ENCODE results near the gene ATP5IF1. TPM values are rescaled to one million over a fixed set of nuclear protein-coding genes. Genes with fewer than 3 reads are reported as not detected.

Gene ATP5IF1
- total and polyA plus RNA-seq, 2 of the 8 experiments (the other 6 are each of a cell fraction or from before 2014, with no cell fraction given), result 198 to 242 TPM

- no peak overlapping the region for H4K8ac ChIP-seq (ENCODE audit: extremely low read depth, insufficient read depth, low read length)
- no peak overlapping the region for H3K18ac ChIP-seq (ENCODE audit: extremely low read depth, low read length)
- no peaks in the 10 kb centered on the region for H4K20me1 ChIP-seq (replicated peaks in 1 of 2; ENCODE audit: control insufficient read depth in 1 of 2, insufficient read depth in 2 of 2, low read length in 2 of 2)
- no peaks in the 10 kb centered on the region for H3K4me1 ChIP-seq (replicated peaks in 1 of 4; ENCODE audit: control insufficient read depth in 3 of 4, insufficient read depth in 4 of 4, low read length in 3 of 4)
- H3K79me1 ChIP-seq (ENCODE audit: low read depth, low read length), result no peaks in the 10 kb centered on the region
- no peaks in the 10 kb centered on the region for H3K23me2 ChIP-seq (ENCODE audit: low read depth, low read length)
- H3K79me2 ChIP-seq (ENCODE audit: control insufficient read depth in 1 of 2, insufficient read depth in 2 of 2, low read length in 2 of 2), result no peaks in the 10 kb centered on the region
- H3K27ac ChIP-seq (ENCODE audit: low read depth, low read length), result no peak overlapping the region
- no peak overlapping the region for H2AK5ac ChIP-seq (ENCODE audit: low read depth, low read length)
- no peak overlapping the region for H3K14ac ChIP-seq (ENCODE audit: insufficient read length)
- no peak for TF ChIP-seq TCF12 (IDR thresholded peaks at IDR 0.05; ENCODE audit: low read depth, low read length)
- TF ChIP-seq MAFK (IDR thresholded peaks at IDR 0.05; ENCODE audit: low read depth, low read length), result no peak
- H3K9ac ChIP-seq (replicated peaks in 1 of 4; ENCODE audit: extremely low read depth in 1 of 4, low read depth in 3 of 4, low read length in 3 of 4), result no peak overlapping the region
- 81% methylated on average over 1 of the region's 2 CpGs; no CpG with 5 or more reads in 1 of the 2 experiments for WGBS, 2 experiments (ENCODE audit: extremely low coverage in 1 of 2, insufficient coverage in 1 of 2, insufficient read length in 1 of 2, insufficient replicate concordance in 2 of 2, low coverage in 1 of 2, low lambda C conversion rate in 2 of 2, missing lambda C conversion rate in 1 of 2)
- no peaks in the 10 kb centered on the region for H3K27me3 ChIP-seq (replicated peaks in 1 of 4; ENCODE audit: control insufficient read depth in 3 of 4, extremely low read depth in 1 of 4, insufficient read depth in 3 of 4, low read length in 3 of 4)
- H3K56ac ChIP-seq (replicated peaks; ENCODE audit: insufficient read length, low read depth, low read length), result no peak overlapping the region
- H2AFZ ChIP-seq (ENCODE audit: low read length), result no peak overlapping the region
- FAIRE-seq, result no peak
- ChIA-PET CTCF (ENCODE audit: partially characterized antibody) (interaction anchor here (0.7 kb wide), 1 partner anchor 176 kb away, joined by 3 read pairs; no protein-coding TSS in a partner anchor), POLR2A (ENCODE audit: partially characterized antibody) (interaction anchor here (0.5 to 20.8 kb wide), 11 partner anchors 9 to 225 kb away, joined by 3 to 324 read pairs (median 6); partner anchors contain the start of genes MED18 and SESN2)
- H4K91ac ChIP-seq (replicated peaks; ENCODE audit: insufficient read length, low read length), result no peak overlapping the region
- no peak overlapping the region for H3K4me2 ChIP-seq (ENCODE audit: insufficient read depth in 1 of 2, low read depth in 2 of 2, low read length in 2 of 2)
- H2BK5ac ChIP-seq (ENCODE audit: low read depth, low read length), result no peak overlapping the region
- H3K36me3 ChIP-seq (ENCODE audit: control insufficient read depth in 2 of 4, insufficient read depth in 4 of 4, low read length in 3 of 4), result peaks cover 2 to 15% (median 9%) of the 10 kb centered on the region in 4 experiments; a peak in 6 of 8 replicates
- no peak for DNase-seq (ENCODE audit: low read depth in 1 of 2, low spot score in 2 of 2)
- no peak overlapping the region for H2BK20ac ChIP-seq (ENCODE audit: low read length)
- no peaks in the 10 kb centered on the region for H3K9me3 ChIP-seq (ENCODE audit: insufficient read depth in 2 of 2, low read depth in 1 of 2, low read length in 1 of 2)
- no peak overlapping the region for H2BK15ac ChIP-seq (ENCODE audit: low read length)
- H4K5ac ChIP-seq (ENCODE audit: insufficient read length, low read depth, low read length), result no peak overlapping the region
- no peak overlapping the region for H3K4ac ChIP-seq (replicated peaks; ENCODE audit: insufficient read length, low read depth, low read length)
- H2BK12ac ChIP-seq (ENCODE audit: low read depth, low read length), result no peak overlapping the region
- no peak overlapping the region for H3K23ac ChIP-seq (ENCODE audit: insufficient read length)
- no peak overlapping the region for H2BK120ac ChIP-seq (replicated peaks; ENCODE audit: low read depth, low read length)
- no peak overlapping the region for H3K4me3 ChIP-seq (ENCODE audit: extremely low read depth in 1 of 4, insufficient read depth in 2 of 4, low read depth in 3 of 4, low read length in 4 of 4)
Observed at GRCh38 chr1:28286111-28286510, 50.2 kb downstream of the ATP5IF1 start.

Other genes with a start within 250 kb of the ATP5IF1 start
- gene EYA3, start 147.5 kb upstream of the ATP5IF1 start, total RNA-seq (2021; fragmentation: NEBNext Ultra II Directional; extraction: Animal tissue kit (Norgen Biotek cat#: 25700)), result 33.9 and 34.2 TPM in 2 replicates
- gene EYA3, start 147.5 kb upstream of the ATP5IF1 start, polyA plus RNA-seq (2011; rRNA removed), result 7.9 and 15.0 TPM in 2 replicates
- 1.2 TPM in 2 replicates for gene PTAFR, start 59.4 kb upstream of the ATP5IF1 start, total RNA-seq (2021; fragmentation: NEBNext Ultra II Directional; extraction: Animal tissue kit (Norgen Biotek cat#: 25700))
- gene PTAFR, start 59.4 kb upstream of the ATP5IF1 start, polyA plus RNA-seq (2011; rRNA removed), result 3.4 and 4.9 TPM in 2 replicates
- gene DNAJC8, start 3.1 kb upstream of the ATP5IF1 start, total RNA-seq (2021; fragmentation: NEBNext Ultra II Directional; extraction: Animal tissue kit (Norgen Biotek cat#: 25700)), result 129 and 134 TPM in 2 replicates
- gene DNAJC8, start 3.1 kb upstream of the ATP5IF1 start, polyA plus RNA-seq (2011; rRNA removed), result 74.1 and 116 TPM in 2 replicates
- gene SESN2, start 23.4 kb downstream of the ATP5IF1 start, total RNA-seq (2021; fragmentation: NEBNext Ultra II Directional; extraction: Animal tissue kit (Norgen Biotek cat#: 25700)), result 22.6 and 25.1 TPM in 2 replicates
- gene SESN2, start 23.4 kb downstream of the ATP5IF1 start, polyA plus RNA-seq (2011; rRNA removed), result 33.0 and 54.4 TPM in 2 replicates
- 10.4 and 13.7 TPM in 2 replicates for gene MED18, start 92.9 kb downstream of the ATP5IF1 start, total RNA-seq (2021; fragmentation: NEBNext Ultra II Directional; extraction: Animal tissue kit (Norgen Biotek cat#: 25700))
- 17.3 and 17.5 TPM in 2 replicates for gene MED18, start 92.9 kb downstream of the ATP5IF1 start, polyA plus RNA-seq (2011; rRNA removed)
- gene PHACTR4, start 133.6 kb downstream of the ATP5IF1 start, total RNA-seq (2021; fragmentation: NEBNext Ultra II Directional; extraction: Animal tissue kit (Norgen Biotek cat#: 25700)), result 54.1 and 57.8 TPM in 2 replicates
- 18.6 and 23.7 TPM in 2 replicates for gene PHACTR4, start 133.6 kb downstream of the ATP5IF1 start, polyA plus RNA-seq (2011; rRNA removed)

Data from H1 (cell line).